ENCODE data around the gene DAG1.

The DAG1 gene

DNA sequence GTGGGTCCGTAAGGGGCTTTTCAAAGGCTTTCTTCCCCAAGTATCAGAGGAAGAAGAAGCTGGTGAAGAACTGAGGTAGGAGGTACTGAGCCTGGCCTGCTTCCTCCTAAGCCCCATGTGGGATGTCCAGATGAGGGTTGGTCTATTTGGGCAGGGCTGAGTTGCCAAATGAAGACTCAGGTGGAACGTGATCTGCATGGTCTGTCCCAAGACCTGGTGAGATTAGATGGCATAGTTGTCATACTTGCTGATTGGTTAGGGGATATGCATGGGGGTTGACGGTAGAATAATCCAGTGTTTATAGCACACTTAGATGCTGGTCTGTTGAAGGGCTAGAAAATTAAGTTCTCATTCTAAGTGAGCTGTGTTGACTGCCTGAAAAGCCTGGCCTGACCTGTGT is 47.9 kb downstream of the DAG1 start:
- Mint-ChIP-seq H3K36me3 (peaks cover 37 to 70% of the 10 kb centered on the region in 2 donors), H3K4me3 (no peak overlapping the region), H3K9me3 (no peaks in the 10 kb centered on the region), H3K4me1 (peaks cover 16 to 27% of the 10 kb centered on the region in 2 donors), H3K27ac (no peak overlapping the region), H3K27me3 (no peaks in the 10 kb centered on the region)
- no peak for ATAC-seq (replicated peaks)
- DNase-seq = no peak

DNA sequence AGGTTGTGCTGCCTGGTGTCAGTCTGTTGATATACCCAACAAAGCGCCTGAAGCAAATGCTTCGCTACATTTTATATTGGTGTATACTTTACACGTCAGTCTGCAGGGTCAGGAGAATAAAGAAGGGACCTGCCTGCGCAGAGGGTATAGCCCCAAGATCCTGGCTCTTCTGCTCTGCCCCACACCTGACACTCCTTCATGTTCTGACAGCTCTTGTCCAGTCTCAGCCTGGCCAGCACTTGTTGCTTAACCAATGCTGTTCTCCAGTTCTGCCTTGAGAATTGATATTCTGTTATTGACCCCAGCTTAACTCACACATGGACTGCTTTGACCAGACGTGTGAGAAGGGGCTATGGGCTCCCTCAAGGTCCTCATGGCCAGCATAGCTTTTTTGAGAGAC is 48.4 kb downstream of the DAG1 start:
- H3K4me3 Mint-ChIP-seq = no peak overlapping the region
- DNase-seq (no peak), ATAC-seq (replicated peaks) (no peak)

DNA sequence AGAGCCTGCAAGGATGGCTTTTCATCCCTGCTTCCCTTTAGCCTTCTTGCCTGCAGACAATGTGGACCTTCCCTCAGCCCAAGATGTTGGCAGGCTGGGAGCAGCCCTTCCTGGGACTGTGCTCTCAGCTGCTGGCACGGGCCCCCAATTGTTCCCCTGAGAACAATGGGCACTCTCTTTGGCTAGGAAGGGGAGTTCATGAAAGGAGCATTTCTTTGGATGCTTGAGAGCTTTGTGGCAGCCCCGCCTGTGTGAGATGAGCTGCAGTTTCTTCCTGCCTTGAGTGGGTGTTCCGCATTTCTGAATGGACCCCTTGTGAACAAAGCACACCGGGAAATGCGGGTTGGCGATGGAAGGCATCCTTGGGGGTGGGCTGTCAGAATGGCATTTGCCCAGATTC is 49.2 kb downstream of the DAG1 start:
- Mint-ChIP-seq H3K27ac (no peak overlapping the region), H3K4me1 (peaks cover 23 to 39% of the 10 kb centered on the region in 2 donors), H3K36me3 (peaks cover 31 to 65% of the 10 kb centered on the region in 2 donors), H3K9me3 (no peaks in the 10 kb centered on the region), H3K27me3 (no peaks in the 10 kb centered on the region), H3K4me3 (no peak overlapping the region)
- DNase-seq (no peak), ATAC-seq (replicated peaks) (no peak)

More for the DNA sequence above, 48.4 kb downstream of the DAG1 start:
- no peaks in the 10 kb centered on the region for H3K27me3 Mint-ChIP-seq
- no peaks in the 10 kb centered on the region for H3K9me3 Mint-ChIP-seq
- H3K4me1 Mint-ChIP-seq = peaks cover 19 to 31% of the 10 kb centered on the region in 2 donors
- no peak overlapping the region for H3K27ac Mint-ChIP-seq
- peaks cover 34 to 69% of the 10 kb centered on the region in 2 donors for H3K36me3 Mint-ChIP-seq

DNA sequence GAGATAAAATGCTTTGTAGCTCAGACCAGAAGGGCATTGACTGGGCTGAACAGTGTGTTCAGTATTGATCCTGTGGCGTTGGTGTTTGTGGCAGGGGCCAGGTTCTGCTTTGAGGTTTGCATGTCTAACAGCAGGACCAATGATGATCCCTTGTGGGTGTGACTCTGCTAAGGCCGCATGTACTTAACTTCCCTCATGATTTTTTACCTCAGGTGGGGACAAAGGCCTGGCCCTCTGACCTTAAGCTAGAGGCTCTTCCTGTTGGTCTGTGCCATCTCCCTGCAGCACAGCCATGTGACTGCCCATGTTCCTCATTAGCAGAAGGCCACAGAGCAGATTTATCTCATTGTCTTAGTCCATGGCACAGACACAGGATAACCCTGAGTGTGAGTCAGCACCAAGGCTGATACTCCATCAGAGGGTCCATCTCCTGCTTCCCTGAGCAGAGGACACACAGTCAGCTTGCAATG is 49.9 kb downstream of the DAG1 start:
- no peak for DNase-seq
- Mint-ChIP-seq H3K27me3 (no peaks in the 10 kb centered on the region), H3K27ac (no peak overlapping the region), H3K36me3 (peaks cover 30 to 59% of the 10 kb centered on the region in 2 donors), H3K4me1 (peaks cover 23 to 43% of the 10 kb centered on the region in 2 donors), H3K9me3 (no peaks in the 10 kb centered on the region), H3K4me3 (no peak overlapping the region)
- peak; percentile 53 to 64 for ATAC-seq (replicated peaks)

DNA sequence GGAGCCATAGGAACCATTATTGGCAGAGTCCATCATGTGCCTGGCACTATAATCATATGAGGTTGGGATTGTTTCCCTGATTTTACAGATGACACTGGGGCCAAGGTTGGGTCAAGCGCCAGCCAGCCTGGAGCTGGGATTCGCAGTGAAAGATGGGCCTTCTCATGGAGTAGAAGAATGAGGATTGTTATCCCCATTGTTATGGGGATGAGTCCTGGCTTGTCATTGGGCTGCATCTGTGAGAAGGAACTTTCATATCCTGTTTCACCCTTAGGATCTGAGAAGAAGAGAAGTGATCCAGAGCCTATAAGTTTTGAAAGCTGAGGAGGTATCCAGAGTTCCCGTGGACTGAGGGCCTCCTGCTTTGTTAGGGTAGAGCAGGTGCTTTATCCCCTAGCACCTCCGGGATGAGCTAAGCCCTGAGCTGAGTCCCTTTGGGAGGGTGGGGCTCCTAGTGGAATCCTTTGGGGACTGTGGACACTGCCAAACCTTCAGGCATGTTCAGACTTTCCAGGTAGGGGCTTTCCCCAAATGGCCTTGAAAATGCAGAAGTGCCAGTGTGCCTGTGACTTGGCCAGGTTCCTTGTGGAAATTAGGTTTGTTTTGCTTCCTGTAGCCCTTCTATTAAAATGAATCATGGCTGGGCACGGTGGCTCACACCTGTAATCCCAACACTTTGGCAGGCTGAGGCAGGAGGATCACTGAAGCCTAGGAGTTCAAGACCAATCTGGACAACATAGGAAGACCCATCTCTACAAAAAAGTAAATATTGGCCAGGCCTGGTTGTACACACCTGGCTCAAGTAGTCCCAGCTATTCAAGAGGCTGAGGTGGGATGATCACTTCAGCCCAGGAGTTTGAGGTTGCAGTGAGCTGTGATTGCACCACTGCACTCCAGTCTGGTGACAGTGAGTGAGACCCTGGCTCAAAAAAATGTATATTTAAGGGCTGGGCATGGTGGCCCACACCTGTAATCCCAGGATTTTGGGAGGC is 54.0 kb downstream of the DAG1 start:
- H3K4me3 Mint-ChIP-seq = no peak overlapping the region
- H3K27ac Mint-ChIP-seq = no peak overlapping the region
- ATAC-seq (replicated peaks) (peak; percentile 63 to 64), DNase-seq (no peak)
- no peaks in the 10 kb centered on the region for H3K27me3 Mint-ChIP-seq
- H3K9me3 Mint-ChIP-seq = no peaks in the 10 kb centered on the region
- H3K36me3 Mint-ChIP-seq = peaks cover 21 to 44% of the 10 kb centered on the region in 2 donors
- H3K4me1 Mint-ChIP-seq = peaks cover 17 to 37% of the 10 kb centered on the region in 2 donors

DNA sequence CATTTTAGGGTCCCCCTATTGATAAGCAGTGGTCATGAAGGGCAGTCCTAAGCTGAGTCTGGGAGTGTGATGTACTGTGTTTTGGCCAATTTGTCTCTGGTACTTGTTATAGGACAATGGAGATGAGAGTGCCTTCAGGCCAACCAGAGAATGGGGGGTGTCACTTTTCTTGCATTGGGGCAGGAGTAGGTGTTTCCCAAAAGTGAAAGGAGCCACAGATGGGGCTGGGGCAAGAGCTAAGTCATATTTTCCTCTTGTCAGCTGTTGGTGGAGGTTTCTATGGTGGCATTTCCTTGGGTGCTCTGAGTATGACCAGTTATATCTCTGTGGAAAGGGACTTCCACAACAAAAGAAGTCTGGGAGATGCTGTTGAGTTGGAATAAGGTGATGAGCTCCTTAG is 59.5 kb downstream of the DAG1 start:
- H3K27ac Mint-ChIP-seq = no peak overlapping the region
- H3K27me3 Mint-ChIP-seq = no peaks in the 10 kb centered on the region
- H3K4me1 Mint-ChIP-seq = peaks cover 16 to 21% of the 10 kb centered on the region in 2 donors
- DNase-seq = no peak
- ATAC-seq (replicated peaks) = peak; percentile 50 to 73
- no peak overlapping the region for H3K4me3 Mint-ChIP-seq
- no peaks in the 10 kb centered on the region for H3K9me3 Mint-ChIP-seq
- H3K36me3 Mint-ChIP-seq = peaks cover 38 to 50% of the 10 kb centered on the region in 2 donors

DNA sequence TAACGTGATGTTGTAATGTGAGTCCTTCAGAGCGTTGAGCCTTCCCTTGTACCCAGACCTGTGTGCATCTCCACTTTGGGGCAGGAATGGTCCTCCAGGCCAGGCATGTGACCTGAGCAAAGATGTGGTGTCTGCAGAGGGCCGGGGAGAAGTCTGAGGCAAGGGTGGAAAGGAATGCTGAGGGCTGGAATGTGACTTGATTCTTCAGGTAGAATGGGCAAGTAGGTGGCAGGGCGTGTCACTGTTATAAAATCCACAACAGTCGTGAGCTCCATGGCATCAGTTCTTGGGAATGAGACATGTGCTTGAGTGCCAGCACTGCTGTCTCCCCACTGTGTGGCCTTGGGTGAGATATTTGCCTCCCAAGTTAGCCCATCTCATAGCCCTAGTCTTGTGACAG is 60.2 kb downstream of the DAG1 start:
- Mint-ChIP-seq H3K27me3 (no peaks in the 10 kb centered on the region), H3K4me1 (peaks cover 16 to 19% of the 10 kb centered on the region in 2 donors), H3K36me3 (peaks cover 35 to 46% of the 10 kb centered on the region in 2 donors), H3K9me3 (no peaks in the 10 kb centered on the region), H3K4me3 (no peak overlapping the region), H3K27ac (peak overlapping the region; percentile 3)
- no peak for ATAC-seq (replicated peaks)
- DNase-seq = no peak

DNA sequence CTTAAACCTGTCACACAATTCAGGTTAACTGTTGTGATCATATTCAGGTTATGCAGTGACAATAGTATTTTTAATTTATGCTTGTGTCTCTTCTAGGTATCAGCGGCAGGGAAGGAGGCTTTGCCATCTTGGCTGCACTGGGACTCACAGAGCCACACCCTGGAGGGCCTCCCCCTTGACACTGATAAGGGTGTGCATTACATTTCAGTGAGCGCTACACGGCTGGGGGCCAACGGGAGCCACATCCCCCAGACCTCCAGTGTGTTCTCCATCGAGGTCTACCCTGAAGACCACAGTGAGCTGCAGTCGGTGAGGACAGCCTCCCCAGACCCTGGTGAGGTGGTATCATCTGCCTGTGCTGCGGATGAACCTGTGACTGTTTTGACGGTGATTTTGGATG is 60.6 kb downstream of the DAG1 start:
- ATAC-seq (replicated peaks) (no peak), DNase-seq (no peak)
- Mint-ChIP-seq H3K27ac (no peak overlapping the region), H3K4me3 (no peak overlapping the region), H3K9me3 (no peaks in the 10 kb centered on the region), H3K36me3 (peaks cover 34 to 45% of the 10 kb centered on the region in 2 donors), H3K27me3 (no peaks in the 10 kb centered on the region), H3K4me1 (peaks cover 16 to 19% of the 10 kb centered on the region in 2 donors)

DNA sequence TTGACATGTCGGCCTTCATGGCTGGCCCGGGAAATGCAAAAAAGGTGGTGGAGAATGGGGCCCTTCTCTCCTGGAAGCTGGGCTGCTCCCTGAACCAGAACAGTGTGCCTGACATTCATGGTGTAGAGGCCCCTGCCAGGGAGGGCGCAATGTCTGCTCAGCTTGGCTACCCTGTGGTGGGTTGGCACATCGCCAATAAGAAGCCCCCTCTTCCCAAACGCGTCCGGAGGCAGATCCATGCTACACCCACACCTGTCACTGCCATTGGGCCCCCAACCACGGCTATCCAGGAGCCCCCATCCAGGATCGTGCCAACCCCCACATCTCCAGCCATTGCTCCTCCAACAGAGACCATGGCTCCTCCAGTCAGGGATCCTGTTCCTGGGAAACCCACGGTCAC is 61.2 kb downstream of the DAG1 start:
- Mint-ChIP-seq H3K27me3 (no peaks in the 10 kb centered on the region), H3K4me3 (no peak overlapping the region), H3K9me3 (no peaks in the 10 kb centered on the region), H3K27ac (no peak overlapping the region), H3K36me3 (peaks cover 34 to 45% of the 10 kb centered on the region in 2 donors), H3K4me1 (peaks cover 16 to 19% of the 10 kb centered on the region in 2 donors)
- no peak for DNase-seq
- ATAC-seq (replicated peaks) = no peak

DNA sequence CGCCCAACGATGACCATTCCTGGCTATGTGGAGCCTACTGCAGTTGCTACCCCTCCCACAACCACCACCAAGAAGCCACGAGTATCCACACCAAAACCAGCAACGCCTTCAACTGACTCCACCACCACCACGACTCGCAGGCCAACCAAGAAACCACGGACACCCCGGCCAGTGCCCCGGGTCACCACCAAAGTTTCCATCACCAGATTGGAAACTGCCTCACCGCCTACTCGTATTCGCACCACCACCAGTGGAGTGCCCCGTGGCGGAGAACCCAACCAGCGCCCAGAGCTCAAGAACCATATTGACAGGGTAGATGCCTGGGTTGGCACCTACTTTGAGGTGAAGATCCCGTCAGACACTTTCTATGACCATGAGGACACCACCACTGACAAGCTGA is 61.6 kb downstream of the DAG1 start:
- ATAC-seq (replicated peaks) (no peak), DNase-seq (no peak)
- H3K27ac Mint-ChIP-seq = peak overlapping the region; percentile 80
- H3K4me1 Mint-ChIP-seq = peaks cover 16 to 19% of the 10 kb centered on the region in 2 donors
- H3K4me3 Mint-ChIP-seq = no peak overlapping the region
- H3K9me3 Mint-ChIP-seq = no peaks in the 10 kb centered on the region
- peaks cover 34 to 43% of the 10 kb centered on the region in 2 donors for H3K36me3 Mint-ChIP-seq
- no peaks in the 10 kb centered on the region for H3K27me3 Mint-ChIP-seq

DNA sequence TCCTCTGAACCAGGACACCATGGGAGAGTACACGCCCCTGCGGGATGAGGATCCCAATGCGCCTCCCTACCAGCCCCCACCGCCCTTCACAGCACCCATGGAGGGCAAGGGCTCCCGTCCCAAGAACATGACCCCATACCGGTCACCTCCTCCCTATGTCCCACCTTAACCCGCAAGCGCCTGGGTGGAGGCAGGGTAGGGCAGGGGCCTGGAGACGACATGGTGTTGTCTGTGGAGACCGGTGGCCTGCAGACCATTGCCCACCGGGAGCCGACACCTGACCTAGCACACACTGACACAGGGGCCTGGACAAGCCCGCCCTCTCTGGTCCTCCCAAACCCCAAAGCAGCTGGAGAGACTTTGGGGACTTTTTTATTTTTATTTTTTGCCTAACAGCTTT is 63.0 kb downstream of the DAG1 start:
- peaks cover 14 to 19% of the 10 kb centered on the region in 2 donors for H3K4me1 Mint-ChIP-seq
- H3K27me3 Mint-ChIP-seq = no peaks in the 10 kb centered on the region
- H3K36me3 Mint-ChIP-seq = peaks cover 30 to 36% of the 10 kb centered on the region in 2 donors
- no peak for ATAC-seq (replicated peaks)
- no peak overlapping the region for H3K4me3 Mint-ChIP-seq
- DNase-seq = no peak
- no peaks in the 10 kb centered on the region for H3K9me3 Mint-ChIP-seq
- H3K27ac Mint-ChIP-seq = no peak overlapping the region

DNA sequence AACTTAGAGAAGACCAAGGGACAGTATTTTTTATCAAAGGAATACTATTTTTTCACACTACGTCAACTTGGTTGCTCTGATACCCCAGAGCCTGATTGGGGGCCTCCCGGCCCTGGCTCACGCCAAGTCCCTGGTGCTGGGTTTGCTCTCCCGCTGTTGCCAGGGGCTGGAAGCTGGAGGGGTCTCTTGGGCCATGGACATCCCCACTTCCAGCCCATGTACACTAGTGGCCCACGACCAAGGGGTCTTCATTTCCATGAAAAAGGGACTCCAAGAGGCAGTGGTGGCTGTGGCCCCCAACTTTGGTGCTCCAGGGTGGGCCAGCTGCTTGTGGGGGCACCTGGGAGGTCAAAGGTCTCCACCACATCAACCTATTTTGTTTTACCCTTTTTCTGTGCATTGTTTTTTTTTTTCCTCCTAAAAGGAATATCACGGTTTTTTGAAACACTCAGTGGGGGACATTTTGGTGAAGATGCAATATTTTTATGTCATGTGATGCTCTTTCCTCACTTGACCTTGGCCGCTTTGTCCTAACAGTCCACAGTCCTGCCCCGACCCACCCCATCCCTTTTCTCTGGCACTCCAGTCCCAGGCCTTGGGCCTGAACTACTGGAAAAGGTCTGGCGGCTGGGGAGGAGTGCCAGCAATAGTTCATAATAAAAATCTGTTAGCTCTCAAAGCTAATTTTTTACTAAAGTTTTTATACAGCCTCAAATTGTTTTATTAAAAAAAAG is 63.9 kb downstream of the DAG1 start:
- Mint-ChIP-seq H3K27ac (no peak overlapping the region), H3K27me3 (no peaks in the 10 kb centered on the region), H3K4me3 (no peak overlapping the region), H3K9me3 (no peaks in the 10 kb centered on the region), H3K4me1 (peaks cover 14 to 19% of the 10 kb centered on the region in 2 donors), H3K36me3 (peaks cover 27 to 36% of the 10 kb centered on the region in 2 donors)
- no peak for DNase-seq
- no peak for ATAC-seq (replicated peaks)

DNA sequence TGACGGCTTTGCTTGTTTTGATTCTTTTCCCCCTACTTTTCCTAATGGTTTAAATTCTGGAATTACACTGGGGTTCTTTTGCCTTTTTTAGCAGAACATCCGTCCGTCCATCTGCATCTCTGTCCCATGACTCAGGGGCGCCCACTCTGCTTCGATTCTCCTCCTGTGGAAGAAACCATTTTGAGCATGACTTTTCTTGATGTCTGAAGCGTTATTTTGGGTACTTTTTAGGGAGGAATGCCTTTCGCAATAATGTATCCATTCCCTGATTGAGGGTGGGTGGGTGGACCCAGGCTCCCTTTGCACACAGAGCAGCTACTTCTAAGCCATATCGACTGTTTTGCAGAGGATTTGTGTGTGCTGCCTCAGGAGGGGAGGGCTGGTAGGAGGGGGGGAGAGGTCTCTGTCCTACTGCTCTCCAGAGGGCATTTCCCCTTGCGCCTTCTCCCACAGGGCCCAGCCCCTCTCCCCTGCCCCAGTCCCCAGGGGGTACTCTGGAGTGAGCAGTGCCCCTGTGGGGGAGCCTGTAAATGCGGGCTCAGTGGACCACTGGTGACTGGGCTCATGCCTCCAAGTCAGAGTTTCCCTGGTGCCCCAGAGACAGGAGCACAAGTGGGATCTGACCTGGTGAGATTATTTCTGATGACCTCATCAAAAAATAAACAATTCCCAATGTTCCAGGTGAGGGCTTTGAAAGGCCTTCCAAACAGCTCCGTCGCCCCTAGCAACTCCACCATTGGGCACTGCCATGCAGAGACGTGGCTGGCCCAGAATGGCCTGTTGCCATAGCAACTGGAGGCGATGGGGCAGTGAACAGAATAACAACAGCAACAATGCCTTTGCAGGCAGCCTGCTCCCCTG is 64.7 kb downstream of the DAG1 start:
- Mint-ChIP-seq H3K9me3 (no peaks in the 10 kb centered on the region), H3K4me3 (no peak overlapping the region), H3K27ac (peak overlapping the region; percentile 42), H3K4me1 (peaks cover 10 to 19% of the 10 kb centered on the region in 2 donors), H3K27me3 (no peaks in the 10 kb centered on the region), H3K36me3 (peaks cover 27 to 36% of the 10 kb centered on the region in 2 donors)
- ATAC-seq (replicated peaks) (no peak), DNase-seq (no peak)
